ENCODE data around the gene RILP.
A peak's percentile ranks its signal among the peaks of the same experiment; 100 is the strongest.

The RILP gene

DNA sequence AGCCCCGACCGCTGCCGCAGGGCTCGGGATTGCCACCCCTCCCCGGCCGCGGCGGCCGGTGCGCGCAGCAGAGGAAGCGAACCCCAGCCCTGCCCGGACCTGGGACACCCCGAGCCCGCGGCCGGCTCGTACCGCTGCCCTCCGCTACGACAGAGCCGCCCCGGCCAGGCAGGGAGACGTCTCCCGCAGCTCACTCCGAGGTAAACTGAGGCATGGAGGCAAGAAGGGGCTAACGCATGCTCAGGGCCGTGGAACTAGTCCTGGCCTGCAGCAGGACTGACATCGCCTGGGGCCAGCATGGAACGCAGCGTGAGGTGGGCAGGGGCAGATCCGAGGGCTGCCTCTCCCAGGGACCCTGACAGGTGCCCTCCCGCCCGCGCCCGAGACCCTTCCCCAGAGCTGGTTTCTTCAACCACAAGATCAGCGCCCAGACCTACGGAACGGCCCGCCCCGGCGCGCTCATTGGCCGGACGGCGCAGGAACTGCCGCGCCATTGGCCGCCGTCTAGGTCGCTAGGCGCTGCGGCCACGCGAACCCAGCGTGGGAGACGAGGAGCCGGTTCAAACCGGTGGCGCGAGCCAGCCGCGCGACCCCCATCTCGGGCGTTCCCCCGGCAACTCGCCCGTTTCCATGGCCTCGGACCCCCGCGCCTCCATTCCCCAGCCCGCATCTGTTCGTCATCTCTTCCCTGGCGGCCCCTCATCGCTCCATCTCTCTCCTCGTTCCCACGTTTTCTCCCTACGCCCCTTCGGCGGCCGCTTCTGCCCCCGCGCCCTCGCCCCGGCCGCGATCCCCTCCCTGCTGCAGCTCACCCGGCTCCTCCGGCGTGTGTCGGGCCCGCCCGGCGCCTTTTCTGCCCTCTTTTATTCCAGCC lies 21.4 kb downstream of the RILP start, which contains the start of gene SLC43A2:
Gene SLC43A2 (minus strand): TSS at position 853 of the 874 bp plus-strand sequence. CDS start 960 bp downstream, outside the sequence.
- peak; percentile 45 for DNase-seq (ENCODE audit: low read depth)

DNA sequence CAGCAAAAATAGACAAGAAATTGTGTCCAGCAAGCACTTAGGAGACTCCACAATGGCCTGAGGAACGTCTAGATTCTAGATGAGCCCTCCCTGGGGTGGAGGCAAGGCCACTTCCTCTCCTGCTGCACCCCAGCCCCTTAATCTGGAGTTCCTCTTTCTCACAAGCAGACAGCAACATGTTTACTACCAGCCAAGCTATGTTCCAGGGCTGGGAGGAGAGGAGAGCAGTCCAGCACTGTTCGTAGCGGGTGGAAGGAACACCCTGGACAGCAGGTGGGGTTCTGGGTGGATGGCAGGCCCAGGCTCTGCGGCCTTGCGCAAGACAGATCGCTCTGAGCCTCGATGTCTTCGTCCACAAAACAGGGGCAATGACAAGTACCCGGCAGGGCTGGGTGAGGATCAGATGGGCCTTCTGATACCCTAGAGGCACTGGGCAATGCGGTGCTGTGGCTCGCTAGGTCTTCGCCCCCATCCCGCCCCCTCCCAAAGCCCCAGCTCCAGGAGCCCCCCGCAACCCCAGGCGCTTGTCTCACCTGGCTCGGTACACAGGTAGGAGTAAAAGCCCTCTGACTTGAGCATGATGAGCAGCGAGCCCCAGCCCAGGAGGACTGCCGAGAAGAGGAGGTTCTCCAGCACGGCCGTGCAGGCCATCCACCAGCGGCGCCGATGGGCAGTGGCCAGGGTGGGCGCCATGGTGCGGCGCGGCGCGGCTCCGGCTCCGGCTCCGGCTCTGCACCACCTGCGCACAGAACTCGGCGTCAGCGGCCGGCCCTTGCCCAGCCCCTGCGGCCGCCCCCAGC lies 22.3 kb downstream of the RILP start:
- no peak for DNase-seq (ENCODE audit: low read depth)

DNA sequence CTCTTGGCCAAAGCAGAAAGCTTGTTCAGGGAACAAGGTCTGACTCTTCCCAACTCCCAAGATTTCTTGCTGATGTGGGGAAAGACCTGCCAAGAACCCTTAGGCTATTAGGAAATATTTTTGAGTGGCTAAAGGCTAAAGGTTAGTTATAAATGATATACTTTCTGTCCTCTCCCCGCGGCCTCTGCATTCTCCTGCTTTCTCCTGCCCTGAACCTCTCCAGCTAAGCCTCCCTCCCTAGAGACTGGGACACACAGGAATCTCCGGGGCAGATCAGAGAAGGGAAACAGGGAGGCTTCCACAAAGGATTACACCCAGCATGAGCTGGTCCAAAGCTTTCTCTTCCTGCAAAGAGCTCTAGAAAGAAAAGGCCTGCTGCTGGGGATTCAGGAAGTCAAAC lies 23.3 kb downstream of the RILP start:
- DNase-seq (ENCODE audit: low read depth): no peak

DNA sequence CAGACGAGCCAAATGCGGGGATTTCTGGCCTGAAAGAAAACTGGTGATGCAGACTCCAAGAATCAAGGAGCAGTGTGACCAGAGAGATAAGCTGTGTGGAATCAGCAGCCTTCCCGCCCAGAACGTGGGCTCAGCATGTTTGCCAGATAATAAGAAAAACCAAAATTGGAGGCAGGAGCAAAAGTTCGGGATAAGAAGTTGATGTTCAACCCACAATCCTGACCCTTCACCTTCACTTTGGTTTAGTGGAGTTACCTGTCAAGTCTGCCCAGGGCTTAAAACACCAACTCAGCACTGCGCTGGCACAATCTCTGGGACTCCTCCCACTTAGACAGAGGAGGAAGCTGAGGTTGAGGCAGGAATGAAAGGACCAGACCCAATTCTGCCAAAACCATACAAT lies 24.1 kb downstream of the RILP start:
- no peak for DNase-seq (ENCODE audit: low read depth)

DNA sequence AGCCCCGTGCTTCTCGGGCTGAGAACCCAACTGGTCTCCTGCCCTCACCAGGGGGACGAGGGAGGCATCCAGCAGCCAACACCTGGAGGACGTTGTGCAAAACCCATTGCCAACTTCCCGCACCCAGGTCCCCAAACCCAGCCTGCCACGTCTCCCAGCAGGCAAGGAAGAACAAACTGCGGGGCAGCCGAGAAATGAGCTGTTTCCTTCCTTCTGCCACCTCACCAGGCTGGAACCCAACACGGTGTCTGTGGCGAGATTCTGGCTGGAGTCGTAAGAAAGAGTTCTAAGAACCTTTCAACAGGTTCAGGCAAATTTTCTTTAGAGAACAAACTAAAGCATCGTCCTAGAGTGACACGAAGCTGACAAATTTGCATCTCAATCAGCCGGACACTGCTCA lies 24.6 kb downstream of the RILP start:
- no peak for DNase-seq (ENCODE audit: low read depth)

DNA sequence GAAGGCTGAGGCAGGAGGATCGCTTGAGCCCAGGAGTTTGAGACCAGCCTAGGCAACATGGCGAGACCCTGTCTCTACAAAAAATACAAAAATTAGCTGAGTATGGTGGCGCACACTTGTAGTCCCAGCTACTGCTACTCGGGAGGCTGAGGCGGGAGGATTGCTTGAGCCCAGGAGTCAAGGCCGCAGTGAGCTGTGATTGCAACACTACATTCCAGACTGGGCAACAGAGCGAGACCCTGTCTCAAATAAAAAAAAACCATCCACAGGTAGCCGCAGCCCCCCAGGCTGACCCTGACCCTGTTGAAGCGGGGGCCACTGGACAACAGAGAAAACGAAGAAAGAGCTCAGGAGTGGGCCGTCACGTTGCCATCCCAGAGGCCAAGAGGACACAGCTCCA lies 25.0 kb downstream of the RILP start:
- DNase-seq (ENCODE audit: low read depth): no peak

DNA sequence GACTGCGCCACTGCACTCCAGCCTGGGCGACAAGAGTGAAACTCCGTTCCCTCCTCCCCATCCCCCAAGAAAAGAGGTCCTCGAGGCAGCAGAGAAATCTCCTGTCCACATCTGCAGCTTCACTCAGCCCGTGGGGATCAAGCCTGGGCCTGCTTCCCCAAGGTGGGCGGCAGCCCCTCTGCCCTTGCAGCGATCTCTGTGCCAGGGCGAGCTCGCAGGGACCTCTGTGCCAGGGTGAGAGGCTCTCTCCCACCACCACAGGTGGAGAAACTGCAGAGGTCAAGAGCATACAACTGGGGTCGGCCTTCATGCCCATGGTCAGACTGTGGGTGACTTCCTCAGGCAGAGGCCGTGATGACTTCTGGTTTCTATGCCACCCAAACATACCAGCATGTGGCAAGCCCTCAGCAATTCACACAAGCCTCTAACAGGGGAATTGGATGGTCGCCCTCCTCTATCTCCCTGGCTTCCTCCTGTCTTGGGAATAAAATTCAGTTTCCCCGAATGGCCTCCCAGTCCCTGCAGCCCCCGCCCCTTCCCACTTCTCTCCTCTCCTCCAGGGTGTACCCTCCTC lies 26.5 kb downstream of the RILP start:
- DNase-seq (ENCODE audit: low read depth): no peak

DNA sequence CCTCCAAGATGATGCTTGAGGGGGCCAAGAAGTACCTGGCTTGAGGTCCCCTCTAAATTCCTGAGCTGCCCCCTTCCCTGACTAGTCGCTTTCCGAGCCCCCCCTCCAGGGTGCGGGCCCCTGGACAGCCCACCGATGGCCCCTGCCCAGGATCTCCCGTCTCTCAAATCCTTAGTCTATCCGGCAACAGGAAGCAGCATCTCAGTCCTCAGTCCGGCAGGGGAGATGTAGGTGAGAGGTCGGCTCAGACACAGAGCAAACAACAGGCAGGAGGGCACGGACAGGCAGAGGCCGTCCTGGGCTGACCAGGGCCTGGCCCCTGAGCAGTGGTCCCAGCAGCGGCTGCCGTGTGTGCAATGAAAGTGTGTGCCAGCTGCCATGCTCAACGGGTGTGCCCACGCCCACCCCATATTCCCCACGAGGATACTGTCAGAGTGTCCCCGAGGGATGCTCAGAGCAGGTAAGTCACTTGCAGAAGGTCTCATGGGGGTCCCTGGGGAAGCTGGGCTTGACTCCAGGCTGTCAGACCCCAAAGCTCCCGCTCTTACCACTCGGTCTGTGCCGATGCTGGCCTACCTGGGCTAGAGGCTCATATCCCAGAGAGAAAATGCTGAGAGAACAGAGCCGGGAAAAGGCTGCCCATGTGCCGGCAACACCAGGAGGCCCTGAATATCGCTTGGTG lies 28.3 kb downstream of the RILP start:
- no peak for DNase-seq (ENCODE audit: low read depth)

DNA sequence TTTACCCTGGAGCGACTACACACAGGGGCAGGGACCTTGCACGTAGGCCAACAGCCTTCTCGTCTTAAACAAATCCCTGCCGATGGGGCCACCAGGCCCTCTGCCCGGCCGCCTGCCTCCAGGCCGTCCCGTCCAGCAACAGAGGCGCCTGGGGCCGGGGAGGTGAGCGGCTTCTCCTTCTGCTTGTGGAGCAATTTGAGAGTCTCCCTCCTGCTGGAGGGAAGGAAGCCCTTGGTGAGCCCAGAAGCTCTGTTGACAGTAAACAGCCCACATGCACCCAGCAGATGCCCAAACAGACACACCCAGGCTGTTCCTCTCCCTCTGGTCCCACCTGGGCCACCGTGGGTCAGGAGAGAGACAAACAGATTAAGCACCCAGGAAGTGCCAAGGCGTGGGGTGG lies 29.2 kb downstream of the RILP start:
- DNase-seq (ENCODE audit: low read depth): no peak

DNA sequence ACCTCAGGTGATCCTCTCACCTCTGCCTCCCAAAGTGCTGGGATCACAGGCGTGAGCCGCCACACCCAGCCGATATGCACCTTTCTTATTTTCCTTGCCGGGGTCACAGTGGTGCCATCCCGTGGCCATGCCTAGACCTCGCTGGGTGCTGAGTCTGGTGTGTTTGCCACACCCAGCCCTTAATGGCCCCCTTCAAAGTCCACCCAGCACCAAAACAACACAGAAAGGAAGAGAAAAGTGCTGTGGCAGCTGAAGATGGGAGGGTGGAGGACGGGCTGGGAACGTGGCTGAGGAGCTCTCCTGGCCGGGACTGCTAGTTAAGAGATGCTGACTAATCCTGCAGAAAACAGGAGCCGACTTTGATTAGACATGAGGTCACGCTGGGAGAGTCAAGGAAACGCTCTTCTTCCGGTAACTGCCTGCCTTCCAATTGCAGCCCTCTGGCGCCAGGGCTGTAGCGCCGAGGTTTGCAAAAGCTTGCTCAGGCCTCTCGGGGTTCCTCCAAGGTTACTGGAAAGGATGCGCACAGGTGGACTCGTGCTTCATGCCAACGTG lies 32.0 kb downstream of the RILP start:
- DNase-seq (ENCODE audit: low read depth): no peak

DNA sequence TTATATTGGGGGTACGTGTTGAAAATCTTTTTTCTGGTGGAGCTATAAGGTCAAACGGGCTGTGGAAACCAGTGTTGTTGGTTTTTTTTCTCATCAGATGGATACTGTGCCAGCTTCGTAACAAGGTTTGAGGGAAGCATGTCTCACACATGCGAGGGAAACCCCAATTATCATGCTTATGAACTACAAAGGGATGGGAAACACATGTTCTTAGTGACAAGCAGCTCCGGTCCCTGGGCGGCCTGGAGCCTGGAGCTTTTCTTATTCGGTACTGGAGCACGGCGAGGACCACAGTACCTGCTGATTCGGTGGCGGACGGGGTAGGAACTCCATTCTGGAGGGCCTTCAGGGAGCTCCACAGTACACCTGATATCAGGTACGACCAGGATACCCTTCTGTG lies 33.6 kb downstream of the RILP start:
- no peak for DNase-seq (ENCODE audit: low read depth)

DNA sequence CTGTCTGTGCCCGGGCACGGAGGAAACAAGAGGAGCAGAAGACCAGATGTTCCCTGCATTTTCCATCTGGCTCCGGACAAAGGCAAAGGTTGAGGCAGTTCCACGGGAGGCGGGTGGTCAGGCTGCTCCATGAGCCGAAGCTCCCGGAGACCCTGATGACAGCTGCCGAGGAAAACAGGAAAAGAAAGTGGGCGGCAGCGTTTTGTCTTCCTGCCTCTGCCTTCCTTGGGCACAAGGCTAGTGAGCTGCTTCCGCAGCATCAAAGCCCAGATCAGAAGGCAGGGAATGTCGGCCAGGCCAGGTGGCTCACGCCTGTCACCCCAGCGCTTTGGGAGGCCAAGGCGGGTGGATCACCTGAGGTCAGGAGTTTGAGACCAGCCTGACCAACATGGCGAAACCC lies 37.3 kb downstream of the RILP start:
- no peak for DNase-seq (ENCODE audit: low read depth)

DNA sequence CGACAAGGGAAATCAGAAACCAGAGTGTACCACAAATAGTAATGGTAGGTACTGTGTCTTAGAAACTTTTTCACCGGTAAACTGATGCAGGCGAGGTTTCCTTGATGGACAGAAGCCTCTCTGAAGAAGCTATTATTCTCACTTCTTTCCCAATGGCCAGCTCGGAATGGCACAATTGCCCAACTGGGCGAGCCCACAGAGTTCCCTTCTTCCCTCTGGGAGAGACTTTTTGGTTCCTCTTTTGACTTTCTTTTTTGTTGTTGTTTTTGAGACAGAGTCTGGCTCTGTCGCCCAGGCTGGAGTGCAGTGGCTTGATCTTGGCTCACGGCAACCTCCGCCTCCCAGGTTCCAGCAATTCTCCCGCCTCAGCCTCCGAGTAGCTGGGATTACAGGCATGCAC lies 38.0 kb downstream of the RILP start:
- no peak for DNase-seq (ENCODE audit: low read depth)

DNA sequence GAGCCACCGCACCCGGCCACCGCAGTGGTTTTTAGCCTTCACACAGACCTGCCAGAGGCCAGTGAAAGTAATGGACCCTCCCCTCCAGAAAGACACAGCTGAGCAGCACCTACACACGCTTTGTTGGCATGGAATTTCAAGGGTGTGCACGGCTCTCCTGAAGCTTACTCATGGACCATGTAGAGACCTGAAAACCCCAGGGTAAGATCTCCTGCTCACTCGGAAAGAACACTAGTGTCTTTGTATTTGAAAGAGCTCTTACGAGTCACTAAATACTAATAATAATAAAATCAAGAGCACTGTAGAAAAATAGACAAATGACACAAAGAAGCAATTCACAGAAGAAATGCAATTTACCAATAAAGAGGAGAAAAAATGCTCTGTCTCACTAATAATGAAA lies 41.0 kb downstream of the RILP start:
- no peak for DNase-seq (ENCODE audit: low read depth)

DNA sequence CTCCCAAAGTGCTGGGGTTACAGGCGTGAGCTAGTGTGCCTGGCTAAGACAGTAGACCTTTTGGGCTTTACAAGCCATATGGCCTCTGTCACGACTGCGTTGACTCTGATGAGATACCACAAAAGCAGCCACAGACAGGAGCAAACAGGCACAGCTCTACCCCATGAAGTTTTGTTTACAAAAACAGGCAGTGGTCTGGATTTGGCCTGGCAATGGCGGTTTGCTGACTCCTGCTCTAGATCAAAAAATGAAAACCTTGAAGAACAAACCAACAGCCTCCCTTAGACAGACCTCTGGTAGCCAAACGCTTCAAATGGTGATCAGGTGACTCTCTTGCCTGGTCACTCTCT lies 41.7 kb downstream of the RILP start:
- no peak for DNase-seq (ENCODE audit: low read depth)

DNA sequence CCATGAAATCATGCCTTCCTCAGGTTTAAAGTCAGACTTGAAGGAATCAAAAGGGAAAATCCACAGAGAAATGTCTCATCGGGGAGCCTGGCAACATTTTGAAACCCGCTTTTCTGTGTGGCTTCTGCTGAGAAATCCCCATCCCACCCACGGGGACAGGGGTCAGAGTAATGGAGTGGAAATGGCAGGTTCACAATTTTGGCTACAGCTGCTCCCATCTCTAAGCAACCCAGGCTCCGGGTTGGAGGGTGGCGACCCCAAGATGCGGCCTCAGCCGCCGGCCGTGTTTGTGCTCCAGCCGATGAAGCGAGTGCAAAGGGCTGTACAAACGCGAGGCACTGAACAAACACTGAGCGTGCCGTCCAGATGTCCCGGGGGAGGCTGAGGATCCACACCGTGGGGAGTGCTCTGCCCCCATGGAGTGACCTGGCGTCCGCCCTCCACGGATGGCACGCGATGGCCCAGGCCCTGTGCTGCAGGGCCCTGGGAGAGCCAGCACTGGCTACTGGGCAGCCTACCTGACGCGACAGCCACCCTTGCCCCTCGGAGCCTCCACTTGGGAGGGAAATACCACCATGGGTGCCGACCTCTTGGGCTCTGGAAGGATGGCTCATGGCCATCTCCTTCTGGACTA lies 43.2 kb downstream of the RILP start:
- DNase-seq (ENCODE audit: low read depth): no peak

DNA sequence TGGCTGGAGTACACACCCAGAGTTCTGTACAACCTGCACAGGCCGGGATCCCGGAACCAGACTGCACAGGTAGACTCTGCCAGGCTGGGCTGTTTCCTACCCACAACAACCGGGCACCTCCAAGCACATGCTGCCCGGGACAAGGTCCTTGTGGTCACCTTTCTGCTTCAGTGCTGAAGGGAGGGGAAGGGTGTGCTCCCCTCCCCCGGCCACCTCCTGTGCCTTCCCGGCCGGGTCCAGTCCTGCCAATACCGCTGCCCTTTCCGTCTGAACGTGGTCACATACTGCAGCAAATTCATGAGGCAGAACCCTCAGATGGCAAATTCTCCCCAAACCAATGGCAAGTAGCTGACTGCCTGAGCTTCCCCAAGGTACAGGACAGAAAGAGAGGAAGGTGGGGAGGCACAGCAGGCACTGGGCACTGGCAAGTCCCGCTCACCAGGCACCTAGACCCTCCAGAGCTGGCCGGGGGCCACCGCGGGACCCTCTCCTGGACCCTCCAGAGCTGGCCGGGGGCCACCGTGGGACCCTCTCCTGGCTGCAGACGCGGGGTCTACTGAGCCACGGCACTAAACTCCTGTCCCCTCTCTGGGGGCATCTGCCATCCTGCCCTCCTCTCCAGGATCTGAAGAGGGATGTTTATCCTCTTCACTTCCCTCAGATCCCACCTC lies 43.9 kb downstream of the RILP start:
- DNase-seq (ENCODE audit: low read depth): no peak

DNA sequence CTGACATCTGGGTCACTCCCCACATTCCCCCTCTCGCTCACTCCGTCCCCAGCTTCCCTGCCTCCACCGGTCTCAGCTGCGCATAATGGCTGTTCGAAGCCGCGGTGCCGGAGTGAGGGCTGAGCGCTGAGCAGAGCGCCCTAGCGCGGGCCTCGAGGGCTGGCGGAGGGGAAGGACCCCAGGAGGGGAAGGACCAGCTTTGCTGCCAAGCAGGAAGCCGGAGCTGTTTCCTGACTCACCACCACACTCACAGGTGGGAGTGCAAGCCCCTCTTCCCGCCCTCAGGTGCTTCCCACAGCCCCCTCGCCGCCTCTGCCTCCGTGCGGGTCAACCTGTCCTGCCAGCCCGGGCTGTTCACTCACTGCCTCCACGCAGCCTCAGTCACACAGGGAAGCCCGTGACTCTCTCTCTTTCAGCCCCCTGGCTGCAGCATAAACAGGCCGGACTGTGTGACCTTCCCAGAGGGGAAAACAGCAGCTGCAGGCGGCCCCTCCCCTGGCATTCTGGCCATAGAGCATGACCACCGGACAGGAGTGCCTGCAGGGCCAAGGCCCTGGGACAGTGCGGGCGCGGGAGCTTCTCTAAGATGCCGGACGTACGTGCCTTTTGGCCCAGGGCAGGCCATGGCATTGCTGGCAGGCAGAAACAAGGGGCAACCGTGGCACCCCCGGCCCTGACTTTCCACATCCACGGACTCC lies 44.7 kb downstream of the RILP start:
- no peak for DNase-seq (ENCODE audit: low read depth)

DNA sequence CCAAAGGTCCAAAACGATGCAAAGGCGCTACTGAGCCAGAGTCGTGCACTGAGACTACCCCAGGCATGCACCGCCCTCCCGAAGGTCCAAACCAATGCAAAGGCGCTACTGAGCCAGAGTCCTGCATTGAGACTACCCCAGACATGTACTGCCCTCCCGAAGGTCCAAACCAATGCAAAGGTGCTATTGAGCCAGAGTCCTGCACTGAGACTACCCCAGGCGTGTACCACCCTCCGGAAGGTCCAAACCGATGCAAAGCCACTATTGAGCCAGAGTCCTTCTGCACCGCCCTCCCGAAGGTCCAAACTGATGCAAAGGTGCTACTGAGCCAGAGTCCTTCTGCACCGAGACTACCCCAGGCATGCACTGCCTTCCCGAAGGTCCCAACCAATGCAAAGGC lies 48.1 kb downstream of the RILP start:
- no peak for DNase-seq (ENCODE audit: low read depth)

DNA sequence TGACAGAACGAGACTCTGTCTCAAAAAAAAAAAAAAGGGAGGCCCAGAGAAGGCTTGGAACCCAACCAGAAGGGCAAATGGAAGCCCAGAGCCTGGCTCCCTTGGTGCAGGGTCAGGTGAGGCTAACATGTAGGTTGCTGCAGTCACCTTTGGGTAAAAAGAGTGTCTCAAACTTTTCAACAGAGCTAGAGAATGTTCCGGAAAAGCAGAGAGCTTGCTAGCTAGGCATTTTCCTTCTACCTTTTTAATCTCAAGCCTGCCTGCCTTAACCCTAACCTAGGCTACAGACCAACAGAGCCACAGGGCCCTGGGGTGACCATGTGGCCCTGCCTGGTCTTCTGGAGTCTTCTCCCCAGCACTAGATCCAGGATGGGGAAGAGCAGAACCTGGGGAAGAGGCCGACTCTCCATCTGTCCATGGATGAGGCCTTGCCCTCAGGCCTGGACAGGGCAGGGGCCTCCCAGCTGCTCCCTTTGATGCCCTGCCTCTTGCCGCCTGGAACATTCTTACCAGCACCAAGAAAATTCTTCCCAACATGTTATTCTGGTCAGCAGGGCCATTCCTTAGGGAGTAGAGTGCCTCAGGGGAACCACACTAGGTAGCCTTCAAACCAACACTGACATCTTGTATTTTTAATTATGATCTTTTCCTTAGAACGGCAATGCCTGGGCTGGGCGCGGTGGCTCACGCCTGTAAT lies 51.1 kb downstream of the RILP start:
- no peak for DNase-seq (ENCODE audit: low read depth)

Measured in T-helper 22 cell (primary cell).